ENCODE results near the gene ART4.

The ART4 gene

GRCh38 chr12:14886271-14886670, 42.9 kb upstream of the ART4 start:
- TF ChIP-seq GABPA (IDR thresholded peaks at IDR 0.05; ENCODE audit: low read depth) (no peak), CTCF (IDR thresholded peaks at IDR 0.05; ENCODE audit: insufficient read depth, low read length) (no peak), SPI1 (IDR thresholded peaks at IDR 0.05; ENCODE audit: borderline replicate concordance, low read depth) (no peak)
- Histone ChIP-seq H3K27me3 (ENCODE audit: insufficient read depth, poor library complexity, severe bottlenecking) (no peaks in the 10 kb centered on the region), H3K4me3 (replicated peaks; ENCODE audit: insufficient read depth, low read length) (no peak overlapping the region), H3K27ac (replicated peaks) (no peak overlapping the region)
- DNase-seq (ENCODE audit: low read depth in 1 of 2, low spot score in 1 of 2): no peak

GRCh38 chr12:14885718-14886221, 42.4 kb upstream of the ART4 start, which contains the start of gene MGP:
TSS of gene MGP (minus strand) at chr12:14885854. CDS start at chr12:14885791, 63 bp downstream.
- no peak within 1 kb of the TSS for H3K27ac ChIP-seq (replicated peaks)
- DNase-seq (ENCODE audit: low read depth in 1 of 2, low spot score in 1 of 2): no peak
- no peak within 1 kb of the TSS for H3K4me3 ChIP-seq (replicated peaks; ENCODE audit: insufficient read depth, low read length)
- TF ChIP-seq SPI1 (IDR thresholded peaks at IDR 0.05; ENCODE audit: borderline replicate concordance, low read depth) (no peak), REST (IDR thresholded peaks at IDR 0.05; ENCODE audit: insufficient replicate concordance, low read depth) (no peak), POLR2AphosphoS5 (IDR thresholded peaks at IDR 0.05; ENCODE audit: low read depth) (no peak), CTCF (IDR thresholded peaks at IDR 0.05; ENCODE audit: insufficient read depth, low read length) (no peak)
- no peaks in the 10 kb centered on the region for H3K27me3 ChIP-seq (ENCODE audit: insufficient read depth, poor library complexity, severe bottlenecking)

- 0 out of 2 replicates have a peak overlapping the region, but pooled peaks have one; percentile 18 for H3K27ac ChIP-seq (replicated peaks)
- no peak overlapping the region for H3K4me3 ChIP-seq (replicated peaks; ENCODE audit: insufficient read depth, low read length)
- TF ChIP-seq CTCF (IDR thresholded peaks at IDR 0.05; ENCODE audit: insufficient read depth, low read length) (no peak), REST (IDR thresholded peaks at IDR 0.05; ENCODE audit: insufficient replicate concordance, low read depth) (no peak), POLR2AphosphoS5 (IDR thresholded peaks at IDR 0.05; ENCODE audit: low read depth) (peak; percentile 60; the same call in 1 of the 2 replicates)
- no peaks in the 10 kb centered on the region for H3K27me3 ChIP-seq (ENCODE audit: insufficient read depth, poor library complexity, severe bottlenecking)
- DNase-seq (ENCODE audit: low read depth in 1 of 2, low spot score in 1 of 2): peak; percentile 36 to 85
Observed at GRCh38 chr12:14884458-14884878, 41.1 kb upstream of the ART4 start.

- Histone ChIP-seq H3K27me3 (ENCODE audit: insufficient read depth, poor library complexity, severe bottlenecking) (no peaks in the 10 kb centered on the region), H3K4me3 (replicated peaks; ENCODE audit: insufficient read depth, low read length) (no peak overlapping the region), H3K27ac (replicated peaks) (no peak overlapping the region)
- DNase-seq (ENCODE audit: low read depth in 1 of 2, low spot score in 1 of 2): no peak
- no peak for TF ChIP-seq POLR2AphosphoS5 (IDR thresholded peaks at IDR 0.05; ENCODE audit: low read depth)
Observed at GRCh38 chr12:14883686-14884085, 40.4 kb upstream of the ART4 start.
